ENCODE results near the gene SPRED2.

GRCh38 chr2:65370387-65371073 is 61.9 kb downstream of the SPRED2 start:
- TF ChIP-seq POLR2A (IDR thresholded peaks at IDR 0.05; ENCODE audit: low read length) (no peak), GATA1 (IDR thresholded peaks at IDR 0.05; ENCODE audit: low read depth, low read length) (no peak)
